HepG2 (cell line): ENCODE measurements around the gene SALL4. TPM values are rescaled to one million over a fixed set of nuclear protein-coding genes. Genes with fewer than 3 reads are reported as not detected.
A peak's percentile ranks its signal among the peaks of the same experiment; 100 is the strongest.

ENCODE experiments used
- ATAC-seq: fragments of 200-7000 bp; cut with Tn5 transposase; 3 replicates; pipeline ENCODE4 v1.9.1; 2020; ENCODE audit warnings: mild to moderate bottlenecking, moderate library complexity
- BruUV-seq: library from RNA; stranded (reverse); fragments of 400-500 nt; replicated peaks from 2 replicates; lab custom pipeline; 2021; lab: Mats Ljungman, UMichigan
- CTCF ChIA-PET: fragments of 300-600 bp; formaldehyde crosslinking; extraction: SDS; loops from one replicate; lab custom pipeline; 2021; ENCODE audit warnings: low total read pairs, inconsistent platforms, low intra/inter-chr PET ratio; lab: Yijun Ruan, JAX
- POLR2A ChIA-PET: fragments of 350-600 bp; sonication (Branson Sonifier 250); formaldehyde crosslinking; loops from one replicate; lab custom pipeline; 2020; ENCODE audit warnings: antibody characterized with exemption, inconsistent platforms; lab: Yijun Ruan, JAX
- DNase-seq: peaks from one replicate; pipeline ENCODE4 v3.0.0-alpha.2; 2015; ENCODE audit warnings: low spot score
- FAIRE-seq: peaks from 3 replicates; lab custom pipeline; 2011; peaks lifted over from hg19 to GRCh38; lab: Jason Lieb, UNC
- H2AFZ ChIP-seq: one replicate; pipeline ENCODE4 v1.6.1; 2011; ENCODE audit warnings: low read length, inconsistent platforms
- H3K27ac ChIP-seq: fragments of 300-600 bp; 3 replicates; pipeline ENCODE4 v1.8.0; 2011; ENCODE audit warnings: mixed run types, mild to moderate bottlenecking, mixed read lengths, low read length, inconsistent platforms; ENCODE audit not compliant: insufficient read depth; ENCODE audit errors: extremely low read length
- H3K27me3 ChIP-seq, 2 experiments: fragments of 200-600 bp in 1 of 2; 2 replicates in 1 of 2; 3 replicates in 1 of 2; pipeline versions ENCODE4 v1.6.0 to v1.8.0; 2011; ENCODE audit warnings: low read length in 2 of 2, mild to moderate bottlenecking in 2 of 2, moderate library complexity in 2 of 2, inconsistent platforms in 1 of 2; ENCODE audit not compliant: insufficient read depth in 2 of 2, control insufficient read depth in 1 of 2
- H3K36me3 ChIP-seq, 2 experiments: fragments of 200-600 bp in 1 of 2; replicated peaks in 1 of 2; 2 replicates in 1 of 2; 3 replicates in 1 of 2; pipeline versions ENCODE4 v1.5.1 to v1.8.0; 2011; ENCODE audit warnings: low read length in 2 of 2, inconsistent platforms in 1 of 2; ENCODE audit not compliant: insufficient read depth in 2 of 2, control insufficient read depth in 1 of 2
- H3K4me1 ChIP-seq: 2 replicates; pipeline ENCODE4 v1.5.1; 2012; ENCODE audit warnings: low read length, inconsistent platforms; ENCODE audit not compliant: insufficient read depth
- H3K4me2 ChIP-seq: 2 replicates; pipeline ENCODE4 v1.6.0; 2011; ENCODE audit warnings: low read depth, low read length, inconsistent platforms
- H3K4me3 ChIP-seq, 3 experiments: fragments of 200-600 bp in 1 of 3; sonication (generic), shearing (Covaris generic) in 1 of 3; replicated peaks in 1 of 3; 2 replicates each; pipeline ENCODE4 v1.5.1; 2011 to 2016; ENCODE audit warnings: low read length in 3 of 3, inconsistent platforms in 2 of 3, low read depth in 2 of 3, mild to moderate bottlenecking in 2 of 3, control low read depth in 1 of 3, mixed read lengths in 1 of 3; ENCODE audit not compliant: insufficient read depth in 1 of 3
- H3K79me2 ChIP-seq: one replicate; pipeline ENCODE4 v1.6.1; 2011; ENCODE audit warnings: low read length, inconsistent platforms; ENCODE audit not compliant: insufficient read depth
- H3K9ac ChIP-seq: 2 replicates; pipeline ENCODE4 v1.6.0; 2011; ENCODE audit warnings: mild to moderate bottlenecking, low read depth, low read length, inconsistent platforms; ENCODE audit not compliant: insufficient read depth
- H3K9me3 ChIP-seq: 2 replicates; pipeline ENCODE4 v1.5.1; 2012; ENCODE audit warnings: mild to moderate bottlenecking, low read length
- H4K20me1 ChIP-seq: 2 replicates; pipeline ENCODE4 v1.6.0; 2011; ENCODE audit warnings: inconsistent platforms, mild to moderate bottlenecking, low read length, moderate library complexity; ENCODE audit not compliant: insufficient read depth
- ATF7 ChIP-seq, 2 experiments: fragments of 450-650 bp in 1 of 2; sonication (generic) in 1 of 2; formaldehyde crosslinking in 1 of 2; IDR thresholded peaks; 2 replicates each; pipeline versions ENCODE4 v1.4.0 to v1.6.1; 2016 to 2020; ENCODE audit warnings: antibody characterized with exemption in 1 of 2, mild to moderate bottlenecking in 1 of 2, missing genetic modification reagents in 1 of 2
- CREB1 ChIP-seq, 2 experiments: fragments of 450-650 bp in 1 of 2; IDR thresholded peaks; 2 replicates each; pipeline ENCODE4 v1.6.1; 2016 to 2017; ENCODE audit warnings: control low read depth in 1 of 2, mild to moderate bottlenecking in 1 of 2, missing compliant biosample characterization in 1 of 2, missing genetic modification characterization in 1 of 2
- FOXC1 ChIP-seq: sonication (generic); formaldehyde crosslinking; IDR thresholded peaks from 2 replicates; pipeline ENCODE4 v1.8.0; 2022; ENCODE audit warnings: mild to moderate bottlenecking, missing genetic modification reagents, borderline replicate concordance
- NRL ChIP-seq: sonication (generic); formaldehyde crosslinking; IDR thresholded peaks from 2 replicates; pipeline ENCODE4 v1.5.0; 2020; ENCODE audit warnings: missing genetic modification reagents, mild to moderate bottlenecking, moderate library complexity, borderline replicate concordance
- POGZ ChIP-seq: sonication (generic); formaldehyde crosslinking; IDR thresholded peaks from 2 replicates; pipeline ENCODE4 v1.4.0; 2020; ENCODE audit warnings: mild to moderate bottlenecking, missing genetic modification reagents
- TBP ChIP-seq: sonication (generic); formaldehyde crosslinking; IDR thresholded peaks from 2 replicates; pipeline ENCODE4 v1.5.0; 2020; ENCODE audit warnings: missing genetic modification reagents
- TGIF2 ChIP-seq: IDR thresholded peaks from 2 replicates; pipeline ENCODE4 v1.6.1; 2016; ENCODE audit warnings: control low read depth, missing compliant biosample characterization
- ZFYVE20 ChIP-seq: sonication (generic); formaldehyde crosslinking; IDR thresholded peaks from 2 replicates; pipeline ENCODE4 v1.8.0; 2023; ENCODE audit warnings: low read depth, mild to moderate bottlenecking, moderate library complexity, missing genetic modification reagents, borderline replicate concordance
- ZKSCAN8 ChIP-seq: IDR thresholded peaks from 2 replicates; pipeline ENCODE4 v1.6.1; 2016; ENCODE audit warnings: borderline replicate concordance, missing genetic modification reagents, missing compliant biosample characterization
- ZNF136 ChIP-seq: sonication (generic); formaldehyde crosslinking; IDR thresholded peaks from 2 replicates; pipeline ENCODE4 v1.8.1; 2022; ENCODE audit warnings: low read depth, mild to moderate bottlenecking, moderate library complexity, missing genetic modification reagents
- ZNF20 ChIP-seq: sonication (generic); formaldehyde crosslinking; IDR thresholded peaks from 2 replicates; pipeline ENCODE4 v1.4.0; 2020; ENCODE audit warnings: mild to moderate bottlenecking, moderate library complexity, missing genetic modification reagents
- ZNF768 ChIP-seq: sonication (generic); formaldehyde crosslinking; IDR thresholded peaks from 2 replicates; pipeline ENCODE4 v1.4.0; 2020; ENCODE audit warnings: missing genetic modification reagents
- WGBS: methylation state at CpG from one replicate; pipeline ENCODE4 v1.1.6; 2017; ENCODE audit warnings: low lambda C conversion rate; 5-methylcytosine and 5-hydroxymethylcytosine counted together
- in situ Hi-C: cut with HindIII; loops from 2 replicates; pipeline ENCODE4 v1.10.0; 2017; ENCODE audit warnings: low pct_unique_long_range_greater_than_20kb; ENCODE audit not compliant: extremely low pct_ligation_motif_present
- intact Hi-C: fragments of 100-400 bp; cut with micrococcal nuclease; formaldehyde crosslinking; loops from one replicate; pipeline ENCODE4 v1.10.0; 2022; ENCODE audit not compliant: unreplicated experiment
- polyA plus RNA-seq, 8 experiments: library from polyadenylated mRNA; depleted of rRNA in 3 of 8; stranded (reverse) in 7 of 8; unstranded in 1 of 8; fragments of >200 nt; fragmentation: Illumina TruSeq in 4 of 8; extraction: Trizol in 4 of 8; gene quantifications; 2 replicates each; pipeline versions ENCODE4 v1.2.1 to v1.2.3, GENCODE V29; 2011 to 2016; ENCODE audit warnings: low read depth in 4 of 8, missing spikeins in 1 of 8, mixed read lengths in 1 of 8; ENCODE audit not compliant: insufficient read depth in 1 of 8
- total RNA-seq, 5 experiments: library from RNA; depleted of rRNA; stranded (reverse); fragments of >200 nt; fragmentation: Illumina TruSeq; extraction: Trizol; gene quantifications; 2 replicates each; pipeline ENCODE4 v1.2.3, GENCODE V29; 2016; ENCODE audit warnings: low read depth in 1 of 5

SALL4 gene
- total and polyA plus RNA-seq, 2 of the 13 experiments (the other 11 are each of a cell fraction or from before 2014, with no cell fraction given): 0.33 to 1.8 TPM

- Histone ChIP-seq H3K27ac (no peak overlapping the region), H3K79me2 (no peaks in the 10 kb centered on the region), H2AFZ (no peak overlapping the region), H3K9me3 (no peaks in the 10 kb centered on the region), H3K36me3 (no peaks in the 10 kb centered on the region; a peak in 1 of 5 replicates), H3K4me1 (no peaks in the 10 kb centered on the region), H3K9ac (no peak overlapping the region), H3K4me2 (no peak overlapping the region), H3K27me3 (no peaks in the 10 kb centered on the region), H4K20me1 (no peaks in the 10 kb centered on the region), H3K4me3 (no peak overlapping the region)
- POLR2A ChIA-PET: no interaction called here
- intact Hi-C loops: no loop called here
- BruUV-seq: no TSS peak
- DNase-seq: no peak
- 79% methylated on average over 17 of the region's 17 CpGs for WGBS
- no peak for TF ChIP-seq ZNF20
- peak; percentile 27; the same call in 1 of the 2 replicates for TF ChIP-seq ZNF768
- peak; percentile 97 for TF ChIP-seq ATF7 (IDR thresholded peaks at IDR 0.05)
- TF ChIP-seq ATF7 (CRISPR knock-in tag; IDR thresholded peaks at IDR 0.05): no peak
- TF ChIP-seq NRL (CRISPR knock-in tag): 0 out of 2 replicates have a peak, but pooled peaks have one; percentile 33
- peak; percentile 79 for TF ChIP-seq CREB1 (IDR thresholded peaks at IDR 0.05)
- TF ChIP-seq CREB1 (CRISPR knock-in tag; IDR thresholded peaks at IDR 0.05): no peak
- TF ChIP-seq TBP (CRISPR knock-in tag): no peak
- TF ChIP-seq ZKSCAN8 (CRISPR knock-in tag): no peak
- TF ChIP-seq POGZ (CRISPR knock-in tag): no peak
- no peak for TF ChIP-seq TGIF2 (CRISPR knock-in tag)
- no peak for TF ChIP-seq ZNF136
- CTCF ChIA-PET: no interaction called here
- in situ Hi-C loops: no loop called here
- FAIRE-seq: no peak
- ATAC-seq: no peak
Measured at GRCh38 chr20:51790256-51790655, 12.1 kb downstream of the SALL4 start.

GRCh38 chr20:51789434-51789833, 12.9 kb downstream of the SALL4 start:
- H4K20me1 ChIP-seq: no peaks in the 10 kb centered on the region
- H3K4me1 ChIP-seq: no peaks in the 10 kb centered on the region
- H3K4me2 ChIP-seq: no peak overlapping the region
- H2AFZ ChIP-seq: no peak overlapping the region
- TF ChIP-seq ZFYVE20 (CRISPR knock-in tag) (no peak), FOXC1 (CRISPR knock-in tag) (no peak)
- ChIA-PET POLR2A (no interaction called here), CTCF (no interaction called here)
- no TSS peak for BruUV-seq
- in situ Hi-C loops: no loop called here
- FAIRE-seq: no peak
- WGBS: 27% methylated on average over 2 of the region's 2 CpGs
- H3K9ac ChIP-seq: no peak overlapping the region
- DNase-seq: no peak
- no peak for ATAC-seq
- H3K27me3 ChIP-seq: no peaks in the 10 kb centered on the region
- H3K27ac ChIP-seq: no peak overlapping the region
- no peaks in the 10 kb centered on the region for H3K9me3 ChIP-seq
- no peaks in the 10 kb centered on the region; a peak in 1 of 5 replicates for H3K36me3 ChIP-seq
- H3K79me2 ChIP-seq: no peaks in the 10 kb centered on the region
- intact Hi-C loops: no loop called here
- no peak overlapping the region for H3K4me3 ChIP-seq
